ENCODE data around the gene NUDT6. TPM values are rescaled to one million over a fixed set of nuclear protein-coding genes. Genes with fewer than 3 reads are reported as not detected.

The NUDT6 gene
- total RNA-seq, 1 experiment from 2014 or later, result 6.1 TPM

GRCh38 chr4:122889726-122890125, 32.7 kb downstream of the NUDT6 start:
- CTCF ChIA-PET, result no interaction called here

GRCh38 chr4:122884499-122884898, 37.9 kb downstream of the NUDT6 start:
- CTCF ChIA-PET, result no interaction called here
- intact Hi-C loops (cut with micrococcal nuclease; ENCODE audit: unreplicated experiment), result no loop called here

More at GRCh38 chr4:122889726-122890125, 32.7 kb downstream of the NUDT6 start:
- Histone ChIP-seq H3K4me1 (ENCODE audit: insufficient read depth, low read length, poor library complexity, severe bottlenecking) (no peaks in the 10 kb centered on the region), H3K9me3 (ENCODE audit: low read depth, low read length, poor library complexity, severe bottlenecking) (no peaks in the 10 kb centered on the region), H3K27me3 (replicated peaks; ENCODE audit: insufficient read depth, low read depth, low read length, poor library complexity) (no peaks in the 10 kb centered on the region), H3K36me3 (ENCODE audit: insufficient read depth, low read length, poor library complexity, severe bottlenecking) (no peaks in the 10 kb centered on the region), H3K4me3 (ENCODE audit: low read depth, low read length, poor library complexity, severe bottlenecking) (no peak overlapping the region), H3K27ac (ENCODE audit: low read depth, low read length, poor library complexity, severe bottlenecking) (no peak overlapping the region)
- intact Hi-C loops (cut with micrococcal nuclease; ENCODE audit: unreplicated experiment), result no loop called here
- TF ChIP-seq CTCF (conservative IDR thresholded peaks at IDR 0.05; ENCODE audit: low read depth, low read length) (no peak), EZH2 (IDR thresholded peaks at IDR 0.05; ENCODE audit: borderline replicate concordance, low read depth, low read length, poor library complexity, severe bottlenecking) (no peak)
- POLR2A ChIA-PET (ENCODE audit: low non-redundant PET), result no interaction called here
- DNase-seq (ENCODE audit: low spot score), result no peak
- no TSS peak for BruUV-seq (replicated peaks)

GRCh38 chr4:122882857-122883735, 39.3 kb downstream of the NUDT6 start:
- POLR2A ChIA-PET (ENCODE audit: low non-redundant PET), result no interaction called here

More at GRCh38 chr4:122884499-122884898, 37.9 kb downstream of the NUDT6 start:
- POLR2A ChIA-PET (ENCODE audit: low non-redundant PET), result no interaction called here
- DNase-seq (ENCODE audit: low spot score), result no peak
- peaks cover 4% of the 10 kb centered on the region for H3K36me3 ChIP-seq (ENCODE audit: insufficient read depth, low read length, poor library complexity, severe bottlenecking)
- TF ChIP-seq EZH2 (IDR thresholded peaks at IDR 0.05; ENCODE audit: borderline replicate concordance, low read depth, low read length, poor library complexity, severe bottlenecking) (no peak), CTCF (conservative IDR thresholded peaks at IDR 0.05; ENCODE audit: low read depth, low read length) (no peak)
- H3K27ac ChIP-seq (ENCODE audit: low read depth, low read length, poor library complexity, severe bottlenecking), result no peak overlapping the region
- peaks cover 8% of the 10 kb centered on the region for H3K9me3 ChIP-seq (ENCODE audit: low read depth, low read length, poor library complexity, severe bottlenecking)
- BruUV-seq (replicated peaks), result no TSS peak
- H3K4me1 ChIP-seq (ENCODE audit: insufficient read depth, low read length, poor library complexity, severe bottlenecking), result no peaks in the 10 kb centered on the region
- H3K4me3 ChIP-seq (ENCODE audit: low read depth, low read length, poor library complexity, severe bottlenecking), result no peak overlapping the region
- H3K27me3 ChIP-seq (replicated peaks; ENCODE audit: insufficient read depth, low read depth, low read length, poor library complexity), result no peaks in the 10 kb centered on the region

More at GRCh38 chr4:122882857-122883735, 39.3 kb downstream of the NUDT6 start:
- H3K4me1 ChIP-seq (ENCODE audit: insufficient read depth, low read length, poor library complexity, severe bottlenecking), result no peaks in the 10 kb centered on the region
- H3K4me3 ChIP-seq (ENCODE audit: low read depth, low read length, poor library complexity, severe bottlenecking), result no peak overlapping the region
- no TSS peak for BruUV-seq (replicated peaks)
- intact Hi-C loops (cut with micrococcal nuclease; ENCODE audit: unreplicated experiment), result no loop called here
- H3K36me3 ChIP-seq (ENCODE audit: insufficient read depth, low read length, poor library complexity, severe bottlenecking), result peaks cover 4% of the 10 kb centered on the region
- H3K27me3 ChIP-seq (replicated peaks; ENCODE audit: insufficient read depth, low read depth, low read length, poor library complexity), result no peaks in the 10 kb centered on the region
- no peak overlapping the region for H3K27ac ChIP-seq (ENCODE audit: low read depth, low read length, poor library complexity, severe bottlenecking)
- CTCF ChIA-PET, result no interaction called here
- TF ChIP-seq EZH2 (IDR thresholded peaks at IDR 0.05; ENCODE audit: borderline replicate concordance, low read depth, low read length, poor library complexity, severe bottlenecking) (no peak), CTCF (conservative IDR thresholded peaks at IDR 0.05; ENCODE audit: low read depth, low read length) (no peak)
- DNase-seq (ENCODE audit: low spot score), result no peak
- H3K9me3 ChIP-seq (ENCODE audit: low read depth, low read length, poor library complexity, severe bottlenecking), result peaks cover 8% of the 10 kb centered on the region

Data from A673 (cell line).